OCI-LY7 (cell line): ENCODE measurements around the gene LPAR1. TPM values are rescaled to one million over a fixed set of nuclear protein-coding genes. Genes with fewer than 3 reads are reported as not detected.

Experiments
- BruUV-seq: library from RNA; stranded (reverse); fragments of 400-500 nt; replicated peaks from 2 replicates; lab custom pipeline; 2021; lab: Mats Ljungman, UMichigan
- CTCF ChIA-PET: fragments of 300-600 bp; sonication (Branson Sonifier 250); formaldehyde crosslinking; loops from one replicate; lab custom pipeline; 2022; ENCODE audit warnings: antibody characterized with exemption; ENCODE audit not compliant: unreplicated experiment; lab: Charles Lee
- POLR2A ChIA-PET: fragments of 300-600 bp; sonication (Branson Sonifier 250); formaldehyde crosslinking; loops from one replicate; lab custom pipeline; 2022; ENCODE audit warnings: antibody characterized with exemption; lab: Charles Lee
- DNase-seq: peaks from one replicate; pipeline ENCODE4 v3.0.0-alpha.2; 2015; ENCODE audit warnings: low spot score
- H2AFZ ChIP-seq: fragments of 200-600 bp; sonication (generic), shearing (Covaris generic); 2 replicates; pipeline ENCODE4 v1.6.1; 2014; ENCODE audit warnings: mild to moderate bottlenecking, antibody characterized with exemption, low read length, moderate library complexity
- H3K27ac ChIP-seq: fragments of 200-600 bp; sonication (generic); 2 replicates; pipeline ENCODE4 v1.5.1; 2014; ENCODE audit warnings: mixed run types, low read depth, mild to moderate bottlenecking, moderate library complexity, low read length, inconsistent platforms; ENCODE audit not compliant: poor library complexity, severe bottlenecking
- H3K36me3 ChIP-seq: fragments of 200-600 bp; sonication (generic); 2 replicates; pipeline ENCODE4 v1.6.1; 2014; ENCODE audit warnings: mild to moderate bottlenecking, antibody characterized with exemption, low read length, moderate library complexity, mixed read lengths; ENCODE audit not compliant: insufficient read depth
- H3K4me1 ChIP-seq: fragments of 200-600 bp; sonication (generic); 2 replicates; pipeline ENCODE4 v1.5.1; 2014; ENCODE audit warnings: mild to moderate bottlenecking, low read length; ENCODE audit not compliant: insufficient read depth, poor library complexity, severe bottlenecking
- H3K4me2 ChIP-seq: fragments of 200-600 bp; sonication (generic); 2 replicates; pipeline ENCODE4 v1.6.1; 2014; ENCODE audit warnings: mild to moderate bottlenecking, low read length
- H3K4me3 ChIP-seq: fragments of 200-600 bp; sonication (generic); 2 replicates; pipeline ENCODE4 v1.5.1; 2014; ENCODE audit warnings: mild to moderate bottlenecking, low read depth, low read length; ENCODE audit not compliant: poor library complexity, severe bottlenecking
- H3K79me2 ChIP-seq: fragments of 200-600 bp; sonication (generic); 2 replicates; pipeline ENCODE4 v1.6.1; 2016; ENCODE audit warnings: low read depth, mild to moderate bottlenecking, low read length, moderate library complexity, mixed read lengths; ENCODE audit not compliant: insufficient read depth
- H3K9me2 ChIP-seq: fragments of 200-600 bp; sonication (generic); 2 replicates; pipeline ENCODE4 v1.6.1; 2016; ENCODE audit warnings: mild to moderate bottlenecking, low read length, mixed read lengths; ENCODE audit not compliant: insufficient read depth
- H3K9me3 ChIP-seq: fragments of 200-600 bp; sonication (generic); 2 replicates; pipeline ENCODE4 v1.6.1; 2014; ENCODE audit warnings: mild to moderate bottlenecking, mixed run types, low read length, mixed read lengths
- H4K20me1 ChIP-seq: fragments of 200-600 bp; sonication (generic); 2 replicates; pipeline ENCODE4 v1.6.1; 2014; ENCODE audit warnings: mild to moderate bottlenecking, antibody characterized with exemption, low read length, moderate library complexity, mixed read lengths; ENCODE audit not compliant: insufficient read depth
- CTCF ChIP-seq: fragments of 200-600 bp; sonication (generic); conservative IDR thresholded peaks from 2 replicates; pipeline ENCODE4 v1.5.1; 2014; ENCODE audit warnings: mild to moderate bottlenecking, antibody characterized with exemption, low read length, moderate library complexity, mixed read lengths
- EZH2phosphoT487 ChIP-seq: fragments of 200-600 bp; sonication (generic); IDR thresholded peaks from 2 replicates; pipeline ENCODE4 v1.6.1; 2018; ENCODE audit warnings: low read depth, borderline replicate concordance, mild to moderate bottlenecking, mixed run types, antibody characterized with exemption, low read length, moderate library complexity, mixed read lengths
- intact Hi-C: fragments of 100-400 bp; cut with micrococcal nuclease; formaldehyde crosslinking; loops from one replicate; pipeline ENCODE4 v1.10.0; 2022; ENCODE audit not compliant: unreplicated experiment
- total RNA-seq, 2 experiments: library from RNA; depleted of rRNA in 1 of 2; stranded (reverse); fragments of >200 nt in 1 of 2; shearing (Covaris generic) in 1 of 2; gene quantifications; 2 replicates each; pipeline ENCODE4 v1.2.3, GENCODE V29; 2014 to 2022

The LPAR1 gene
- total RNA-seq, 2 experiments from 2014 or later = not detected

DNA sequence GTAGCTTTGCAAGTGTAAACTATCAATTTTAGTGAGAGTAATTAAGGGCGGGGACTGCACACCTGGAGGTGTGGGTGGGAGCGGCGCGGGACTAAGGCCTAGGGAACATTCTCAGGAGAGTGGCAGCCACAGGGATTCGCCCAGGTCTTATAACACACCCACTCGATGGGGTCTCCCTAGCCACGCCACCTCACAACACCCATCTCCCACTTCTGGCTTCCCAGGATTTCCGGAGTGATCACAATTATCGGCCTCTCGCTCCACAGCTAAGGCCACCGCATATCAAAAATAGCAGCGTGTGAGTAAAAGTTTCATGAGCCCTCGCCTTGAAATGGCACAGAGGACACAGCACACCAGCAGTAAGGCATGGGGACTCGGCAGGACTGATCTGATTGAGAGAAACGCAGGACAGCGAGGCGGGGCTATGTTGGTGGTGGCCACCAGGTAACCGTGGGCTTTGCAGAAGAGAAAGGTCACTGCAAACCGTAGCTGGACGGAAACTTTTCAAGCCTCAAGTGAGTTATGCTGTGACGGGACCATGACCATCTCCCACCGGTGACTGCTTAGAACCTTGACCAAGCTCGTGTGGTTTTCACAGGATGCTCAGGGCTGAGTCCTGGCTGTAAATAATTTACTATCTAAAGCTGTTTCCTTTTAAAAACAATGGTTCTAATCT is 1.1 kb upstream of the LPAR1 start:
- BruUV-seq = no TSS peak
- CTCF ChIA-PET = no interaction called here
- intact Hi-C loops = no loop called here

DNA sequence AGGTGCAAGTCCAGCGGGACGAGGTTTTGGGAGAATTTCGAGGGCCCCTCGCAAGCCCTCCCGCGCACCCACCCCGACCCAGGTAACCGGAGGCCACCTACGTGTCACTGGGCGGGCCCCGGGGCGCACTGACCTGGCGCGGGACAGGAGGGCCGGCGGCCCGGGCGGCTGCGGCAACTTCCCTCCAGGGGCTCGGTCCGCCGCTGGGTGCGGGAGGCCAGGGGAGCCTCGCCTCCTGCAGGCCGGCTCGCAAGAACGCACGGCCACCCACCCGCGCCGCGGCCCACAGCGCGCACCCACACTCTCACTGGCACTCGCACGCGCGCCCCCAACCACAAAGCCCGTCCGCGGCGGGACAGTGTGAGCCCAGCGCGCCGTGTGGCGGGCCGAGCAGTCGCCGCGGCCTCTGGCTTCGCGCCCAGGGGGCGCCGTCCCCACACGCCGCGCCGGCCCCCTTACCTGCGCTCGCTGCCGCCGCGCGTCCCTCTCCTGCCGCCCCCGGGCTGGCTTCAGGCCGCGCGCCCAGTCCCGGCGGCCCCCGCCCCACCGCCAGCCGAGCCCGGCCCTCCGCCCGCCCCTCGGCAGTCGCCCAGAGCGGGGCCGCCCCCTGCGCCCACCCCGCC is 451 bp downstream of the LPAR1 start:
- Histone ChIP-seq H3K9me3 (no peaks in the 10 kb centered on the region), H3K9me2 (no peaks in the 10 kb centered on the region), H3K4me3 (no peak overlapping the region), H3K4me2 (no peak overlapping the region), H4K20me1 (no peaks in the 10 kb centered on the region), H3K79me2 (no peaks in the 10 kb centered on the region), H3K27ac (no peak overlapping the region), H2AFZ (no peak overlapping the region), H3K36me3 (no peaks in the 10 kb centered on the region), H3K4me1 (no peaks in the 10 kb centered on the region)
- ChIA-PET CTCF (no interaction called here), POLR2A (no interaction called here)
- no TSS peak for BruUV-seq
- no peak for DNase-seq
- intact Hi-C loops = no loop called here
- TF ChIP-seq EZH2phosphoT487 (no peak), CTCF (no peak)

More for the DNA sequence above, 1.1 kb upstream of the LPAR1 start:
- DNase-seq = no peak
- Histone ChIP-seq H2AFZ (no peak overlapping the region), H3K36me3 (no peaks in the 10 kb centered on the region), H3K9me3 (no peaks in the 10 kb centered on the region), H3K9me2 (no peaks in the 10 kb centered on the region), H3K4me1 (no peaks in the 10 kb centered on the region), H4K20me1 (no peaks in the 10 kb centered on the region), H3K27ac (no peak overlapping the region), H3K4me3 (no peak overlapping the region), H3K4me2 (no peak overlapping the region), H3K79me2 (no peaks in the 10 kb centered on the region)
- POLR2A ChIA-PET = no interaction called here
- TF ChIP-seq EZH2phosphoT487 (no peak), CTCF (no peak)

GRCh38 chr9:111037356-111037707 is 938 bp downstream of the LPAR1 start:
- H3K4me1 ChIP-seq = no peaks in the 10 kb centered on the region
- intact Hi-C loops = no loop called here
- no TSS peak for BruUV-seq
- no peaks in the 10 kb centered on the region for H3K9me2 ChIP-seq
- H3K36me3 ChIP-seq = no peaks in the 10 kb centered on the region
- DNase-seq = no peak
- ChIA-PET CTCF (no interaction called here), POLR2A (no interaction called here)
- H2AFZ ChIP-seq = no peak overlapping the region
- H4K20me1 ChIP-seq = no peaks in the 10 kb centered on the region
- no peak for TF ChIP-seq EZH2phosphoT487
- TF ChIP-seq CTCF = no peak
- no peaks in the 10 kb centered on the region for H3K79me2 ChIP-seq
- no peak overlapping the region for H3K4me2 ChIP-seq
- H3K4me3 ChIP-seq = no peak overlapping the region
- no peaks in the 10 kb centered on the region for H3K9me3 ChIP-seq
- no peak overlapping the region for H3K27ac ChIP-seq
